Stimulated activated CD8-positive, alpha-beta memory T cell treated with anti-CD3 and anti-CD28 coated beads, Interleukin-4, amount 100 ng/mL, for 4 hours (primary cell): ENCODE measurements around the gene MYMK.

Source experiments
- DNase-seq, 2 donors: peaks; one replicate each; pipeline ENCODE4 v3.0.0-alpha.2; 2020; ENCODE audit warnings: low read depth in 2 of 2, low spot score in 1 of 2

Gene MYMK

GRCh38 chr9:133558191-133559126 is 33.7 kb upstream of the MYMK start:
- DNase-seq, result no peak

- no peak for DNase-seq
Measured at GRCh38 chr9:133557581-133557980, 32.8 kb upstream of the MYMK start.

GRCh38 chr9:133556354-133556753 is 31.6 kb upstream of the MYMK start:
- DNase-seq, result no peak

GRCh38 chr9:133554729-133555128 is 30.0 kb upstream of the MYMK start:
- no peak for DNase-seq

GRCh38 chr9:133553973-133554713 is 29.4 kb upstream of the MYMK start:
- no peak for DNase-seq

- no peak for DNase-seq
Measured at GRCh38 chr9:133553123-133553522, 28.4 kb upstream of the MYMK start.

- no peak for DNase-seq
Measured at GRCh38 chr9:133552236-133552635, 27.5 kb upstream of the MYMK start.

GRCh38 chr9:133551446-133551845 is 26.7 kb upstream of the MYMK start:
- DNase-seq, result no peak

- DNase-seq, result no peak
Measured at GRCh38 chr9:133547116-133547515, 22.4 kb upstream of the MYMK start.

GRCh38 chr9:133546287-133546680 is 21.5 kb upstream of the MYMK start:
- no peak for DNase-seq

- DNase-seq, result no peak
Measured at GRCh38 chr9:133545494-133546286, 20.9 kb upstream of the MYMK start.

- DNase-seq, result no peak
Measured at GRCh38 chr9:133543772-133544467, 19.2 kb upstream of the MYMK start.

- DNase-seq, result no peak
Measured at GRCh38 chr9:133542002-133542401, 17.2 kb upstream of the MYMK start.

- no peak for DNase-seq
Measured at GRCh38 chr9:133540698-133541025, 15.9 kb upstream of the MYMK start.

GRCh38 chr9:133539991-133540697 is 15.4 kb upstream of the MYMK start:
- no peak for DNase-seq

GRCh38 chr9:133538851-133539833 is 14.4 kb upstream of the MYMK start:
- no peak for DNase-seq

- no peak for DNase-seq
Measured at GRCh38 chr9:133538176-133538575, 13.4 kb upstream of the MYMK start.

GRCh38 chr9:133537257-133537656 is 12.5 kb upstream of the MYMK start:
- DNase-seq, result no peak

- DNase-seq, result no peak
Measured at GRCh38 chr9:133536536-133536935, 11.8 kb upstream of the MYMK start.
